ENCODE results near the gene RAB9B.

DNA sequence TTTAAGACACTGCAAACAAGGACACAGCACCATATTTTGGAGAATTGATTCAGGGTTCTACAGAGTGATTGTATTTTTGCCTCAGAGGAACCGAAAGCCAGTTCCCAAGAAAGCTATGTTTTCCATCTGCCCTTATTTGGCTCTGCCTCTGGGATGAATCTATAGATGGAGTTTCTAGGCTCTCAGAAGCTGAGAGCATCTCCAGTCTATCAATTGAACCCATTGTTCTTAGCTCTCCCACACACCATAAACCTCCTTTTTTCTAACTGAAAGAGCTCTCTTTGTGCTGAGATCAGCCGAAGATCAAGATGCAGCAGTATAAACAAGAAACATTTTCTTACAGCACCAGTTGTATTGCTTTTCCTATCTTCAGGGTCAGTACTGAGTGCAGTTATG, 38.5 kb downstream of the RAB9B start:
- TF ChIP-seq, protein P1, sequence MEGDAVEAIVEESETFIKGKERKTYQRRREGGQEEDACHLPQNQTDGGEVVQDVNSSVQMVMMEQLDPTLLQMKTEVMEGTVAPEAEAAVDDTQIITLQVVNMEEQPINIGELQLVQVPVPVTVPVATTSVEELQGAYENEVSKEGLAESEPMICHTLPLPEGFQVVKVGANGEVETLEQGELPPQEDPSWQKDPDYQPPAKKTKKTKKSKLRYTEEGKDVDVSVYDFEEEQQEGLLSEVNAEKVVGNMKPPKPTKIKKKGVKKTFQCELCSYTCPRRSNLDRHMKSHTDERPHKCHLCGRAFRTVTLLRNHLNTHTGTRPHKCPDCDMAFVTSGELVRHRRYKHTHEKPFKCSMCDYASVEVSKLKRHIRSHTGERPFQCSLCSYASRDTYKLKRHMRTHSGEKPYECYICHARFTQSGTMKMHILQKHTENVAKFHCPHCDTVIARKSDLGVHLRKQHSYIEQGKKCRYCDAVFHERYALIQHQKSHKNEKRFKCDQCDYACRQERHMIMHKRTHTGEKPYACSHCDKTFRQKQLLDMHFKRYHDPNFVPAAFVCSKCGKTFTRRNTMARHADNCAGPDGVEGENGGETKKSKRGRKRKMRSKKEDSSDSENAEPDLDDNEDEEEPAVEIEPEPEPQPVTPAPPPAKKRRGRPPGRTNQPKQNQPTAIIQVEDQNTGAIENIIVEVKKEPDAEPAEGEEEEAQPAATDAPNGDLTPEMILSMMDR (conservative IDR thresholded peaks at IDR 0.05): no peak
- TF ChIP-seq ZFX (IDR thresholded peaks at IDR 0.05): no peak
